GM12892 (cell line): ENCODE data around the gene CLEC18A.
"Not testable (repeated sequence)": the region's sequence is repeated elsewhere in the genome, so short reads cannot be mapped to it uniquely, and the experiment has no call there.

Experiments
- DNase-seq: peaks from one replicate; pipeline ENCODE4 v3.0.0; 2011; ENCODE audit not compliant: insufficient read length
- FAIRE-seq: peaks from 2 replicates; lab custom pipeline; 2011; peaks lifted over from hg19 to GRCh38; lab: Jason Lieb, UNC

CLEC18A gene

DNA sequence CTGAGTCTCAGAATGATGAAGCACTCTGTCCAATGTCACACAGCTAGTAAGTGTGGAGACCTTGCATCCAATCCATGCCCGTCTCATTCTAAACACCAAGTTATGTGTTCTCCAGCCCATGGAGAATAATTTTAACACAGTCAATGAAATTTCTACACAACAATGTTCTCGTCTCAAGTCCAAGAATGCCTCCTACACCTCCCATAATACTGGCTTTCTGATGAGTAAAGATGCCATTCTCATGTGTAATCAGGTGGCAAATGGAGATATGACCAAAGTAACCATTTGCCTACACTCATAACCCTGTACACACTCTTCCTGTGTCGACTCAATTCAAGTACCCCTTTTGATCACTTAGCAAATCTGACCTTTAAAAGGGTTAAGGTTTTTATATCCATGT is 46.8 kb downstream of the CLEC18A start:
- not testable (repeated sequence) for DNase-seq, FAIRE-seq

DNA sequence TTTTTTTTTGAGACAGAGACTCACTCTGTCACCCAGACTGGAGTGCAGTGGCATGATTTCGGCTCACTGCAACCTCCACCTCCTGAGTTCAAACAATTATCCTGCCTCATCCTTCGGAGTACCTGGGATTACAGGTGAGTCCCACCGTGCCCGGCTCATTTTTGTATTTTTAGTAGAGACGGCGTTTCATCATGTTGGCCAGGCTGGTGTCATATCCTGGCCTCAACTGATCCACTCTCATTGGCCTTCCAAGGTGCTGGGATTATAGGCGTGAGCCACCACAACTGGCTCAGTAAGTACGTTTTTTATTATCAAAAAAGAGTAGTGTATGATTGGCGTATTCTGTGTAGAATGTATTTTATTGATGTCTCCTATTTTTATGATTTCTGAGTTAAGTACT is 48.7 kb downstream of the CLEC18A start:
- not testable (repeated sequence) for DNase-seq, FAIRE-seq

DNA sequence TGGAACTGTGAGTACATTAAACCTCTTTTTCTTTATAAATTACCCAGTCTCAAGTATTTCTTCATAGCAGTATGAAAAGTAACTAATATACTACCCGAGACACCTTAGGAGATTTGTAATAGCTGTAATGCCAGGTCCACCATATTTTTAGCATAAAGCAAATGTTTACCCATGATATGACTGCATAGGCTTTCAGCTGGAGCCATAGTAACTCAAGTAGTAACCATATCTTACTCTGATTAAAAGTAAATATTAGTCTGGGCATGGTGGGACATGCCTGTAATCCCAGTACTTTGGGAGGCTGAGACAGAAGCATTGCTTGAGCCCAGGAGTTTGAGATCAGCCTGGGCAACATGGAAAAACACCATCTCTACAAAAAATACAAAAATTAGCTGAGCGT is 52.4 kb downstream of the CLEC18A start:
- DNase-seq, FAIRE-seq: not testable (repeated sequence)

DNA sequence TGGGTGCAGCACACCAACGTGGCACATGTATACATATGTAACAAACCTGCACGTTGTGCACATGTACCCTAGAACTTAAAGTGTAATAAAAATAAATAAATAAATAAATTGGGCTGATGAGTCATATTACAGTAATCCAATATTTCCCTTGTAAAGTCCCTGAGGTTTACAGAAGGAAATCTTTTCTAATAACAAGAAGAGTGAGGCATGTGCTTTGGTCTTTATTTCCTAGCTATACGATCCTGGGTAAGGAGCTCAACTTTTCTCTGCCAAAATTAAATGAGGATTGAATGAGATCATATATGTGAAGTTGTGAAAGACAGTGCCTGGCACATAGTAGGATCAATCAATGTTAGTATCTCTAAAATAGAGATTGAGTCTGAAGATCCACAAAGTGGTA is 57.5 kb downstream of the CLEC18A start:
- not testable (repeated sequence) for FAIRE-seq, DNase-seq

DNA sequence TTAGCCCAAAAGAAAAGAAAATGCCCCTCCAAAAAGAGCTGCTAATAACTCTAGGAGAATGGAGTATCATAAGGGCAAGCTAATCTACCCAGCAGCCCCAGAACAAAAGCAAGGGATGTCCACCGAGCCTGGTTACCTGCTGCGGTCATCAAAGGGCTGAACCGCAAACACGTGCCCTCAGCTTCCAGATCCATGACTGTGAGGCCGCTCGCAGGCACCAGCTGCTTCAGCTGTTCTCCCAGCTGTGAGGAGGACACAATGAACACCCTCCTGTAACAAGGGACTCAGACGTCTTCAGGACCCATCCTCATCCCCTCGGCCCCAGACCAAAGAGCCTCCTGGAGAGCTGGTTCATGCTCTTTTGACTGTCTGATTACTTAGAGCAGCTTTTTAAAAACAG is 59.5 kb downstream of the CLEC18A start:
- not testable (repeated sequence) for DNase-seq, FAIRE-seq

DNA sequence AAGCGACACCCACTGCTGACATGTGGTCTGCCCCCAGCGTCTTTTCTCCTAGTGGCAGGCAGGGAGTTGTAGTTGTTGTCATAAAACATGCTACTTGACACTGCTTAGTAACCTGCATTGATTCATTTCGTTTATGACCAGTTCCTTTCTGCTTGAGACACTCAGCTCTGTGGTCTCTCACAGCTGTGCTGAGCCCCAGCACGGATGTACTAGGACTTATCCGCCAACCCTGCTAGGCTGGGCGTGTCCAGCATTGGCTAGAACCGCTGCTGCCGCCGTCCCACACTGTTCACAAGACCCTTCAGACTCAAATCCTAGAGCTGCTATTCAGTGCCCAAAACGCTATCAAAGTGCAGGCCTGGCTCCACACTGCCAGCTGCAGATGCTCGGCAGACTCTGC is 60.0 kb downstream of the CLEC18A start:
- DNase-seq, FAIRE-seq: not testable (repeated sequence)

DNA sequence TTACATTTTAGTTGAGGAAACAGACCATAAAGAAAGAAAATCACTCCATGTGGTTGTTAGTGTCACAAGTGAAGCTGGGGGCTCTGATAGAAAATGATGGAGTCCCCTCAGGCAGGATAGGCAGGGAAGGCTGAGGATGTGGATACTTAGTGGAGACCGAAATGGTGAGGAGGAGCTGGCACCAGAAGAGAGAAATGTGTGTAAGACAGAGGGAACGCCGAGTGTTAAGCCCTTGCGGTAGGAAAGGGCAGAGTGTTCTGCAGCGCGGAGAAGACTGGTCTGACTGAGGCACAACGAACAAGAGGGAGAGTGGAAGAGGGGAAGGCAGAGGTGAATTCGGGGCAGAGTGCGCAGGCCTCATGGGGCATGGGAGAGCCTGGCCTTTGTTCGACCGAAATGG is 61.2 kb downstream of the CLEC18A start:
- not testable (repeated sequence) for DNase-seq, FAIRE-seq

DNA sequence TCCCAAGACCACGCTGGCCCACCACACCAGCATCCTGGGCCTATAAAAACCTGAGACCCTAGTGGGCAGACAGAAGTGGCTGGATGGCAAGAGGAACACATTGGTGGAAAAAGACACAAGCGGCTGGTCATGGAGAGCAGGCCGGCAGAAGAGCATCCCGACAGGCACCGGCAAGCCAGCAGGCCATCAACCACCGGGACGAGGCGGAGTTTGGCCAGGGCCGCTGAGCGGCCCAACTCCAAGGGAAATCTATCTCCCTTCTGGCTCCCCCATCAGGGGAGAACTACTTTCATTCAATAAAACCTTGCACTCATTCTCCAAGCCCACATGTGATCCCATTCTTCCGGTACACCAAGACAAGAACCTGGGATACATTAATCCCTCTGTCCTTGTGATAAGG is 61.8 kb downstream of the CLEC18A start:
- not testable (repeated sequence) for FAIRE-seq, DNase-seq
